ENCODE data around the gene ARG1.

ARG1 gene

DNA sequence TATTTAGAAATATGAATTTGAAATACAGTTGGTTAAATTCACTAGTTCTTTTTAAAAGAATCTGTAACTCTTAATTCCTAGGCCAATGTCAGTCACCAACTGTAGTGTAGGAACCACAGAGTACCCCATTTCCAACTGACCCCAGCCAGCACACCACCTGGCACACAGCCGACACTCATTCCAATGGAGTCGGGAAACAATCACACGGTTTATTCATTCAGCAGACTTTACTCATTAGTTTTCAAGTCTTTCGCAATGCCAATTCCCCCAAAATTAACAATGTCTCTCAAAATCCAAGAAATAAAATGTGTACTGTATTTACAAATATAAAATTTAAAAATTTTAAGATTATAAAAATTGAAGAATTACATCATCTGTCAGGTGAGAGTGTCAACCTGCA lies 13.5 kb downstream of the ARG1 start:
- no peak for DNase-seq (ENCODE audit: low read depth)

GRCh38 chr6:131587909-131588308 lies 14.9 kb downstream of the ARG1 start:
- no peak for DNase-seq (ENCODE audit: low read depth)

- DNase-seq (ENCODE audit: low read depth) = no peak
Measured at GRCh38 chr6:131588643-131589042, 15.6 kb downstream of the ARG1 start.

DNA sequence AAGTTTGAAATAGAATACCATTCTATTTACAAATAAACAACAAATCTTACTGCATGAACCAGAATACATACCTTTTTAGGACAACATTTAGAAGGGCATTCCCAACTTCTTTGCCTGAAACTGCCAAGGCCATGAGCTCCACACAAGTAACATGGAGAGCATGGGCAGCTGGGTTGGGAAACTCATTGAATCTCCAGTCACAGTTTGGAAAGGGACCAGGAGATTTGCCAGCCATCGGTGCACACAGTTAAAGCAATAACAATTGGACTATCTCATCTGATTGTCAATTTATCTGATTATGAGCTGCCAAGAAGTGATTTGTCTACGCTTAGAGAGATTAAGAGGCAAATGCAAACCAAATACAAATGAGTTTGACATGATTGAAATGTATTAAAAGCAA lies 19.9 kb downstream of the ARG1 start:
- no peak for DNase-seq (ENCODE audit: low read depth)

- no peak for DNase-seq (ENCODE audit: low read depth)
Measured at GRCh38 chr6:131594074-131594473, 21.0 kb downstream of the ARG1 start.

DNA sequence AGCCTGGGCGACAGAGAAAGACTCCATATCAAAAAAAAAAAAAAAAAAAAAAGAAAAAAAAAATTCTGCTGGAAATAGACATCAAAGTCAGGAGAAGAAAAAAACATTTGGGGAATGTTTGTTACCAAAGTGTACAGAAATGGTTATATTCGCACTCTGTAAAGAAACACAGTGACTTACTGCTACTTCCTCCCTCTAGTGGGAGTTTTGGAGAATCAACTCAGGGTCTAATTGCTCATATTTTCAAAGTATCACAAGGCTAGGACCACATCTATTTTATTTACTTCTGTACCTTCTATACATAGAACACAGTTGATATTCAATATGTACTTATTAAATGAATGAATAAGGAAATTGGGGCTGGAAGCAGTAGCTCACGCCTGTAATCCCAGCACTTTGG lies 24.4 kb downstream of the ARG1 start:
- DNase-seq (ENCODE audit: low read depth) = no peak

DNA sequence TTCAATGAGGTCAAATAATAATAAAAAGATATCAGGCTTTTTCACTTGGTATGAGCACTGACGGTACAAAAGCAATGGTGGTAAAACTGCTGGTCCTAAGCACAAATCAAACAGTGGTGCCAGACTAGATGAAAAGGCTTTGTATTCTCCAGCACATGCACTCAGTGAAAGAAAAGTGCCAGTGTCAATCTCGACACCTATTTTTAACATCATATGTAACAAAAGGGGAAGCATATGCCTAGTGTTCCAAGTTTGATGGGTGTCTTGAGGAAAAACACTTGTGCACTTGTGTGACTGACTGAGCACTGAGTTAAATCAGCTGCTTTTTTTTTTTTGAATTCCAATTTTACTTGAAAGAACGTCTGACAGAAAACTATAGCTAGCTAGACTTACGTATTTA lies 27.7 kb downstream of the ARG1 start:
- no peak for DNase-seq (ENCODE audit: low read depth)

GRCh38 chr6:131602781-131603312 lies 29.8 kb downstream of the ARG1 start:
- DNase-seq (ENCODE audit: low read depth) = no peak

GRCh38 chr6:131613296-131613925 lies 40.4 kb downstream of the ARG1 start:
- no peak for DNase-seq (ENCODE audit: low read depth)

DNA sequence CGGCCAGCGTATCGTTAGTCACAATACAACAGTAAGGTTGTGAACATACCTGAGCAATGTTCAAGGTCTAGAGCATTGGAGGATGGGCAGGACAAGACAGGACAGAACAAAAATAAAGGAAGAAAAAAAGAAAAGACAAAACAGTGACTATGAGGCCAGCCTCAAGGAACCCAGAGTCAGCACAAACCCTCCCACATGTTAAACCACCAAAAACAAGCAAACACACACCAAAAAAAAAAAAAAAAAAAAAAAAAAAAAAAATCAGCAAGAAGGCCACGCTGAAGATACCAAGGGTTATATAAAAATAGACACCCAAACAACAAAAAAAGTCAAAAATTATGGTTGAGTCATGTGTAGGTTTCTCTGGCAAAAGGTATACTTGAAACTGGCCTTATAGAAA lies 42.2 kb downstream of the ARG1 start:
- no peak for DNase-seq (ENCODE audit: low read depth)

GRCh38 chr6:131627724-131628682 lies 55.0 kb downstream of the ARG1 start, which contains the start of gene MED23:
Gene MED23, minus strand, starts transcription at chr6:131628242. Its CDS starts 193 bp downstream, at chr6:131628049.
- peak; percentile 85 for DNase-seq (ENCODE audit: low read depth)

DNA sequence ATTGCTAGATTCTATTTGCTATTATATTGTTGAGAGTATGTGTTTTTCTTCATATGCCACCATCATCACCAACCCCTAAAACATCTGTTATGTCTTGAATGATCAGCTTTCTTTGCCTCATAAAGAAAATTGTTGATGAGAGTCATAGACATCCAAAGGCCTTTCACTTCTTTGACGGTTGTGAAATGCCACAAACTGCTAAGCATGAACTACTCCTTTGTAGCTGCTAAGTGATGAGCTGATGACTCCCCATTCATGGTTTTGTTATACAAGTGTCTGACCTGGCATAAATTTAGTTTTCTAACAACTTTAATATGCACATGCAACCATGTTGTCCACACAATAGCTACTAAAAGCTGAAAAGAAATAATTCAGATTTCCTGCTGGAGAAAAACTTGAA lies 55.7 kb downstream of the ARG1 start:
- no peak for DNase-seq (ENCODE audit: low read depth)

DNA sequence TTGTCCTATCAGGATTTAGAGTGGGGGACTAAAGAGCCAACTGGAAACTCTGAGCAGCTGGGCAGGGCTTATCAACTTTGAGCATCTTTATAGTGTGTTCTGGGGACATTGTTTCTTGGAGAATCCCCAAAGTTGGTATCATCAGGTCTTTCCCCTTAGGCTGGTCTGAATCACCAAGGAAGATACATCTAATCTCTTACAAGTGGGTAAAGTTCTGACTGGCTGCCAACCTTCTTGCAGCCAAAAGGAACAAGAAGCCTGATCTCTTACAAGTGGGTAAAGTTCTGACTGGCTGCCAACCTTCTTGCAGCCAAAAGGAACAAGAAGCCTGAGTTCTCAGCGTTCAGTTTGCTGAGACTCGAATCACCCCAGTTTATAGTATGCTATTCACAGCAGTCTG lies 56.6 kb downstream of the ARG1 start:
- no peak for DNase-seq (ENCODE audit: low read depth)

GRCh38 chr6:131631625-131632289 lies 58.7 kb downstream of the ARG1 start:
- DNase-seq (ENCODE audit: low read depth) = no peak
